DND-41 (cell line): ENCODE measurements around the gene PSMA8.

Experiments used
- EZH2 ChIP-seq: IDR thresholded peaks from 3 replicates; pipeline ENCODE4 v1.6.1; 2012; ENCODE audit warnings: borderline replicate concordance, low read depth, mild to moderate bottlenecking, moderate library complexity, low read length, inconsistent platforms; ENCODE audit not compliant: severe bottlenecking
- TF ChIP-seq, protein P1 (sequence below): IDR thresholded peaks from 2 replicates; pipeline ENCODE4 v1.5.1; 2012; ENCODE audit warnings: borderline replicate concordance, low read length, moderate library complexity, mild to moderate bottlenecking; ENCODE audit not compliant: poor library complexity, severe bottlenecking; ENCODE audit errors: extremely low read depth

DNA sequence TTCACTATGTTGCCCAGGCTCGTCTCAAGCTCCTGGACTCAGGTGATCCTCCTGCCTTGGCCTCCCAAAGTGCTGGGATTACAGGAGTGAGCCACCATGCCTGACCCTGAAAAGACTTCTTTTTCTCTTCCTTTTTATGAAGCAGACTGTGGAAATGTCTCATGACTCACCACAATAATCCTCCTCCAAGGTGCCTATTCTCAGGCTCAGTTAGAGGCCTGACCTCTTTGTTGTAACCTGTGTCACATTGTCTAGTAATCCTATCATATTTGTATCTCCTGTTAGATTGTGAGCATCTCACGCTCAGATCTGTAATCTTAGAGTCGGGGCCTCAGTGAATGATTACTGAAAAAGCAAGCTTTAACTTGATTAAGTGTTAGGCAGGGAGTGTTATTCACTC, 74.3 kb downstream of the PSMA8 start:
- TF ChIP-seq, protein P1, sequence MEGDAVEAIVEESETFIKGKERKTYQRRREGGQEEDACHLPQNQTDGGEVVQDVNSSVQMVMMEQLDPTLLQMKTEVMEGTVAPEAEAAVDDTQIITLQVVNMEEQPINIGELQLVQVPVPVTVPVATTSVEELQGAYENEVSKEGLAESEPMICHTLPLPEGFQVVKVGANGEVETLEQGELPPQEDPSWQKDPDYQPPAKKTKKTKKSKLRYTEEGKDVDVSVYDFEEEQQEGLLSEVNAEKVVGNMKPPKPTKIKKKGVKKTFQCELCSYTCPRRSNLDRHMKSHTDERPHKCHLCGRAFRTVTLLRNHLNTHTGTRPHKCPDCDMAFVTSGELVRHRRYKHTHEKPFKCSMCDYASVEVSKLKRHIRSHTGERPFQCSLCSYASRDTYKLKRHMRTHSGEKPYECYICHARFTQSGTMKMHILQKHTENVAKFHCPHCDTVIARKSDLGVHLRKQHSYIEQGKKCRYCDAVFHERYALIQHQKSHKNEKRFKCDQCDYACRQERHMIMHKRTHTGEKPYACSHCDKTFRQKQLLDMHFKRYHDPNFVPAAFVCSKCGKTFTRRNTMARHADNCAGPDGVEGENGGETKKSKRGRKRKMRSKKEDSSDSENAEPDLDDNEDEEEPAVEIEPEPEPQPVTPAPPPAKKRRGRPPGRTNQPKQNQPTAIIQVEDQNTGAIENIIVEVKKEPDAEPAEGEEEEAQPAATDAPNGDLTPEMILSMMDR: no peak
- no peak for TF ChIP-seq EZH2
